ENCODE data around the gene FRMD5. TPM values are rescaled to one million over a fixed set of nuclear protein-coding genes. Genes with fewer than 3 reads are reported as not detected.

FRMD5 gene
- polyA plus RNA-seq, 1 experiment = 5.2 TPM

- peak; percentile 65 for DNase-seq (ENCODE audit: low read depth, low spot score)
- H3K4me3 ChIP-seq (ENCODE audit: low read depth, low read length) = no peak overlapping the region
- ChIA-PET CTCF (interaction anchor here (1.1 kb wide), 1 partner anchor 22 kb away, joined by 3 read pairs; no protein-coding TSS in a partner anchor), POLR2A (interaction anchor here (1.1 kb wide), 1 partner anchor 339 kb away, joined by 3 read pairs; no protein-coding TSS in a partner anchor)
- no peaks in the 10 kb centered on the region for H3K9me3 ChIP-seq (ENCODE audit: control insufficient read depth, insufficient read depth, low read length)
- TF ChIP-seq, protein P1, sequence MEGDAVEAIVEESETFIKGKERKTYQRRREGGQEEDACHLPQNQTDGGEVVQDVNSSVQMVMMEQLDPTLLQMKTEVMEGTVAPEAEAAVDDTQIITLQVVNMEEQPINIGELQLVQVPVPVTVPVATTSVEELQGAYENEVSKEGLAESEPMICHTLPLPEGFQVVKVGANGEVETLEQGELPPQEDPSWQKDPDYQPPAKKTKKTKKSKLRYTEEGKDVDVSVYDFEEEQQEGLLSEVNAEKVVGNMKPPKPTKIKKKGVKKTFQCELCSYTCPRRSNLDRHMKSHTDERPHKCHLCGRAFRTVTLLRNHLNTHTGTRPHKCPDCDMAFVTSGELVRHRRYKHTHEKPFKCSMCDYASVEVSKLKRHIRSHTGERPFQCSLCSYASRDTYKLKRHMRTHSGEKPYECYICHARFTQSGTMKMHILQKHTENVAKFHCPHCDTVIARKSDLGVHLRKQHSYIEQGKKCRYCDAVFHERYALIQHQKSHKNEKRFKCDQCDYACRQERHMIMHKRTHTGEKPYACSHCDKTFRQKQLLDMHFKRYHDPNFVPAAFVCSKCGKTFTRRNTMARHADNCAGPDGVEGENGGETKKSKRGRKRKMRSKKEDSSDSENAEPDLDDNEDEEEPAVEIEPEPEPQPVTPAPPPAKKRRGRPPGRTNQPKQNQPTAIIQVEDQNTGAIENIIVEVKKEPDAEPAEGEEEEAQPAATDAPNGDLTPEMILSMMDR (IDR thresholded peaks at IDR 0.05; ENCODE audit: low read depth, low read length) = no peak
- no peak overlapping the region for H3K27ac ChIP-seq (ENCODE audit: low read depth, low read length)
- no peaks in the 10 kb centered on the region for H3K27me3 ChIP-seq (ENCODE audit: control insufficient read depth, insufficient read depth, low read length)
Measured at GRCh38 chr15:44087578-44088465, 107.2 kb downstream of the FRMD5 start.

DNA sequence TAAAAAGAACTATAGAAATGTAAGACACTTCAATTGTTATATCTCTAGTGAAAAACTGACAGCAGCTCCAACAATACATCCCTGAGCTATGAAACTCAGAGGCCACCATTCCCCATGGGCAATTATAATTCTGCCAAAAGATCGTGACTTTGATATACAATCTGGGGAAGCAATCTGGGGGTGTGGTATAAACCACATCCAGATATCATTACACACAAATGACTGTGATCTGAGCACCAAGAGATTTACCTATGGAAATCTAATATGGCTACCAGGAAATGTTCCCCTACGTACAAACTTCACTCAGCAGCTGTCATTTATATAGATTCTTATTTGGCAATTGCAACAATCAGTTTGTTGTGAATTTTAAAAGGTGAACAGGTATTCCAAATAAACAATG, 110.3 kb downstream of the FRMD5 start:
- ChIA-PET CTCF (interaction anchor here (0.6 kb wide), 1 partner anchor 145 kb away, joined by 3 read pairs; no protein-coding TSS in a partner anchor), POLR2A (no interaction called here)
- no peaks in the 10 kb centered on the region for H3K9me3 ChIP-seq (ENCODE audit: control insufficient read depth, insufficient read depth, low read length)
- TF ChIP-seq, protein P1 (IDR thresholded peaks at IDR 0.05; ENCODE audit: low read depth, low read length) = no peak
- H3K27ac ChIP-seq (ENCODE audit: low read depth, low read length) = no peak overlapping the region
- no peak for DNase-seq (ENCODE audit: low read depth, low spot score)
- no peaks in the 10 kb centered on the region for H3K27me3 ChIP-seq (ENCODE audit: control insufficient read depth, insufficient read depth, low read length)
- no peak overlapping the region for H3K4me3 ChIP-seq (ENCODE audit: low read depth, low read length)

GRCh38 chr15:44084171-44084570, 110.9 kb downstream of the FRMD5 start:
- ChIA-PET POLR2A (no interaction called here), CTCF (interaction anchor here (1.8 kb wide), 1 partner anchor 17 kb away, joined by 4 read pairs; no protein-coding TSS in a partner anchor)
- no peak overlapping the region for H3K27ac ChIP-seq (ENCODE audit: low read depth, low read length)
- no peak for DNase-seq (ENCODE audit: low read depth, low spot score)
- no peaks in the 10 kb centered on the region for H3K9me3 ChIP-seq (ENCODE audit: control insufficient read depth, insufficient read depth, low read length)
- TF ChIP-seq, protein P1 (IDR thresholded peaks at IDR 0.05; ENCODE audit: low read depth, low read length) = no peak
- no peaks in the 10 kb centered on the region for H3K27me3 ChIP-seq (ENCODE audit: control insufficient read depth, insufficient read depth, low read length)
- H3K4me3 ChIP-seq (ENCODE audit: low read depth, low read length) = no peak overlapping the region

DNA sequence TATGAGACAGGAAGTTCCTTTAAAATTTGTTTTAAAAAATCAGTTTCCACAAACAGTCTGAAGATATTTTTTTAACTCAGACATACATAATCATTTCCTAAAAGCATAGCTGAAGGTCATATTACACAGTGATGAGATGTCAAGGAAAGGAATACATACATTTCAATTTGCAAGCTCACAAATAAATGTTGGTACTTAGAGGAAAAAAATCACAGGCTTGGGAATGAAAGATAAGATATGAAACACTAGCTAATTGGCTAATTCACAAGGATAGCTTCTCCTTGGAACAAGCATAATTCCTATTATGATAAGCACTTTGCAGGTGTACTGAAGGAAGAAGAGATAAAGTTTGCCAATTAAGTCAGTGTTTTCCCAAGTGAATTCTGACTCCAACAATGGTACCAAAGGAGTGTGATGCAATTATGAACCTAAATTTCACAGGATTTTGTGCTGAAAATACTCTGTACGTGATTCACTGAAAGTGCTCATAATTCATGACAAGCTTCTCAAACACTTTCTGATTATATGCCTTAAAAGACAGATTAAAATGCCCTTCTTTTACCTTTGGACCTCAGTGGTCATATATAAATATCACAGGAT, 112.4 kb downstream of the FRMD5 start:
- Histone ChIP-seq H3K9me3 (ENCODE audit: control insufficient read depth, insufficient read depth, low read length) (no peaks in the 10 kb centered on the region), H3K27me3 (ENCODE audit: control insufficient read depth, insufficient read depth, low read length) (no peaks in the 10 kb centered on the region), H3K4me3 (ENCODE audit: low read depth, low read length) (no peak overlapping the region), H3K27ac (ENCODE audit: low read depth, low read length) (no peak overlapping the region)
- ChIA-PET CTCF (interaction anchor here (1.1 to 1.8 kb wide), 2 partner anchors 15 to 17 kb away, joined by 4 to 10 read pairs; no protein-coding TSS in a partner anchor), POLR2A (no interaction called here)
- DNase-seq (ENCODE audit: low read depth, low spot score) = no peak
- TF ChIP-seq, protein P1 (IDR thresholded peaks at IDR 0.05; ENCODE audit: low read depth, low read length) = no peak

Measured in AG04450 (cell line).